SK-N-SH treated with all-trans-retinoic acid at 6 μM for 48 hours (cell line): ENCODE data around the gene SGTB.

Experiments
- ATAC-seq: fragments of 200-7000 bp; cut with Tn5 transposase; 3 replicates; pipeline ENCODE4 v1.9.1; 2020; ENCODE audit warnings: mild to moderate bottlenecking, moderate library complexity
- ARNTL ChIP-seq: fragments of 450-650 bp; formaldehyde crosslinking; IDR thresholded peaks from 2 replicates; pipeline ENCODE4 v1.5.0; 2020; ENCODE audit warnings: low read depth, mild to moderate bottlenecking, moderate library complexity, borderline replicate concordance
- BACH2 ChIP-seq: fragments of 250-450 bp; sonication (Bioruptor Pico); IDR thresholded peaks from 2 replicates; pipeline ENCODE4 v1.9.0; 2021; ENCODE audit warnings: mild to moderate bottlenecking, borderline replicate concordance
- CSDC2 ChIP-seq: fragments of 250-450 bp; sonication (Bioruptor Pico); IDR thresholded peaks from 2 replicates; pipeline ENCODE4 v1.5.0; 2020; ENCODE audit warnings: mild to moderate bottlenecking, moderate library complexity
- ESRRG ChIP-seq: fragments of 250-450 bp; sonication (Bioruptor Pico); IDR thresholded peaks from 2 replicates; pipeline ENCODE4 v1.6.1; 2021; ENCODE audit warnings: mild to moderate bottlenecking
- GLIS3 ChIP-seq: fragments of 250-450 bp; sonication (Bioruptor Pico); IDR thresholded peaks from 2 replicates; pipeline ENCODE4 v1.5.0; 2020; ENCODE audit warnings: mild to moderate bottlenecking, moderate library complexity
- ISL1 ChIP-seq: fragments of 250-450 bp; sonication (Bioruptor Pico); IDR thresholded peaks from 2 replicates; pipeline ENCODE4 v2.1.2; 2022; ENCODE audit warnings: mild to moderate bottlenecking, moderate library complexity
- OSR1 ChIP-seq: fragments of 250-450 bp; sonication (Bioruptor Pico); IDR thresholded peaks from 2 replicates; pipeline ENCODE4 v1.8.0; 2022; ENCODE audit warnings: moderate library complexity, mild to moderate bottlenecking, inconsistent platforms
- PPARA ChIP-seq: fragments of 250-450 bp; sonication (Bioruptor Pico); IDR thresholded peaks from 2 replicates; pipeline ENCODE4 v1.5.0; 2020; ENCODE audit warnings: mild to moderate bottlenecking, borderline replicate concordance
- RARB ChIP-seq: fragments of 250-450 bp; sonication (Bioruptor Pico); IDR thresholded peaks from 2 replicates; pipeline ENCODE4 v1.8.0; 2021; ENCODE audit warnings: mild to moderate bottlenecking, moderate library complexity
- SNAI2 ChIP-seq: fragments of 250-450 bp; sonication (Bioruptor Pico); IDR thresholded peaks from 2 replicates; pipeline ENCODE4 v1.5.0; 2020; ENCODE audit warnings: mild to moderate bottlenecking, moderate library complexity
- TCF4 ChIP-seq: fragments of 250-450 bp; sonication (Bioruptor Pico); IDR thresholded peaks from 2 replicates; pipeline ENCODE4 v1.8.0; 2021; ENCODE audit warnings: mild to moderate bottlenecking, moderate library complexity, borderline replicate concordance
- TOX ChIP-seq: fragments of 250-450 bp; sonication (Bioruptor Pico); IDR thresholded peaks from 2 replicates; pipeline ENCODE4 v1.8.0; 2021; ENCODE audit warnings: mild to moderate bottlenecking, moderate library complexity, borderline replicate concordance
- TSHZ2 ChIP-seq: fragments of 250-450 bp; sonication (Bioruptor Pico); IDR thresholded peaks from 2 replicates; pipeline ENCODE4 v1.5.0; 2020; ENCODE audit warnings: mild to moderate bottlenecking, moderate library complexity
- ZC3H10 ChIP-seq: fragments of 250-450 bp; sonication (Bioruptor Pico); IDR thresholded peaks from 2 replicates; pipeline ENCODE4 v1.5.1; 2021; ENCODE audit warnings: mild to moderate bottlenecking, moderate library complexity
- ZFP3 ChIP-seq: fragments of 250-450 bp; sonication (Bioruptor Pico); IDR thresholded peaks from 2 replicates; pipeline ENCODE4 v1.5.0; 2020; ENCODE audit warnings: mild to moderate bottlenecking, moderate library complexity
- ZNF565 ChIP-seq: fragments of 450-650 bp; formaldehyde crosslinking; conservative IDR thresholded peaks from 2 replicates; pipeline ENCODE4 v1.5.0; 2020; ENCODE audit warnings: low read depth, mild to moderate bottlenecking, moderate library complexity
- ZNF70 ChIP-seq: fragments of 450-650 bp; formaldehyde crosslinking; IDR thresholded peaks from 2 replicates; pipeline ENCODE4 v1.5.0; 2020; ENCODE audit warnings: mild to moderate bottlenecking, moderate library complexity
- ZNF8 ChIP-seq: fragments of 450-650 bp; formaldehyde crosslinking; IDR thresholded peaks from 2 replicates; pipeline ENCODE4 v1.5.0; 2020; ENCODE audit warnings: mild to moderate bottlenecking, moderate library complexity
- TF ChIP-seq, protein P1 (sequence below): fragments of 250-450 bp; sonication (Bioruptor Pico); IDR thresholded peaks from 2 replicates; pipeline ENCODE4 v1.8.0; 2020; ENCODE audit warnings: mild to moderate bottlenecking, moderate library complexity, borderline replicate concordance
- TF ChIP-seq, protein P2 (sequence below): fragments of 250-450 bp; sonication (Bioruptor Pico); IDR thresholded peaks from 2 replicates; pipeline ENCODE4 v1.5.1; 2020; ENCODE audit warnings: low read depth, mild to moderate bottlenecking, moderate library complexity
- TF ChIP-seq, protein P3 (sequence below): fragments of 250-450 bp; sonication (Bioruptor Pico); IDR thresholded peaks from 2 replicates; pipeline ENCODE4 v1.8.0; 2021; ENCODE audit warnings: low read depth, mild to moderate bottlenecking, moderate library complexity, borderline replicate concordance
- TF ChIP-seq, protein P4 (sequence below): fragments of 250-450 bp; sonication (Bioruptor Pico); IDR thresholded peaks from 2 replicates; pipeline ENCODE4 v1.5.1; 2021; ENCODE audit warnings: mild to moderate bottlenecking, moderate library complexity

The SGTB gene

GRCh38 chr5:65728218-65728617, 6.3 kb upstream of the SGTB start:
- ATAC-seq = no peak
- TF ChIP-seq TSHZ2 (CRISPR knock-in tag) (no peak), ZNF70 (CRISPR knock-in tag) (no peak), ESRRG (no peak), CSDC2 (CRISPR knock-in tag) (no peak), ISL1 (CRISPR knock-in tag) (no peak), OSR1 (no peak), RARB (CRISPR knock-in tag) (no peak), PPARA (CRISPR knock-in tag) (no peak), ZFP3 (CRISPR knock-in tag) (no peak), ZC3H10 (CRISPR knock-in tag) (no peak), TOX (CRISPR knock-in tag) (no peak)
- TF ChIP-seq, protein P1, sequence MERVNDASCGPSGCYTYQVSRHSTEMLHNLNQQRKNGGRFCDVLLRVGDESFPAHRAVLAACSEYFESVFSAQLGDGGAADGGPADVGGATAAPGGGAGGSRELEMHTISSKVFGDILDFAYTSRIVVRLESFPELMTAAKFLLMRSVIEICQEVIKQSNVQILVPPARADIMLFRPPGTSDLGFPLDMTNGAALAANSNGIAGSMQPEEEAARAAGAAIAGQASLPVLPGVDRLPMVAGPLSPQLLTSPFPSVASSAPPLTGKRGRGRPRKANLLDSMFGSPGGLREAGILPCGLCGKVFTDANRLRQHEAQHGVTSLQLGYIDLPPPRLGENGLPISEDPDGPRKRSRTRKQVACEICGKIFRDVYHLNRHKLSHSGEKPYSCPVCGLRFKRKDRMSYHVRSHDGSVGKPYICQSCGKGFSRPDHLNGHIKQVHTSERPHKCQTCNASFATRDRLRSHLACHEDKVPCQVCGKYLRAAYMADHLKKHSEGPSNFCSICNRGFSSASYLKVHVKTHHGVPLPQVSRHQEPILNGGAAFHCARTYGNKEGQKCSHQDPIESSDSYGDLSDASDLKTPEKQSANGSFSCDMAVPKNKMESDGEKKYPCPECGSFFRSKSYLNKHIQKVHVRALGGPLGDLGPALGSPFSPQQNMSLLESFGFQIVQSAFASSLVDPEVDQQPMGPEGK = no peak
- TF ChIP-seq, protein P2, sequence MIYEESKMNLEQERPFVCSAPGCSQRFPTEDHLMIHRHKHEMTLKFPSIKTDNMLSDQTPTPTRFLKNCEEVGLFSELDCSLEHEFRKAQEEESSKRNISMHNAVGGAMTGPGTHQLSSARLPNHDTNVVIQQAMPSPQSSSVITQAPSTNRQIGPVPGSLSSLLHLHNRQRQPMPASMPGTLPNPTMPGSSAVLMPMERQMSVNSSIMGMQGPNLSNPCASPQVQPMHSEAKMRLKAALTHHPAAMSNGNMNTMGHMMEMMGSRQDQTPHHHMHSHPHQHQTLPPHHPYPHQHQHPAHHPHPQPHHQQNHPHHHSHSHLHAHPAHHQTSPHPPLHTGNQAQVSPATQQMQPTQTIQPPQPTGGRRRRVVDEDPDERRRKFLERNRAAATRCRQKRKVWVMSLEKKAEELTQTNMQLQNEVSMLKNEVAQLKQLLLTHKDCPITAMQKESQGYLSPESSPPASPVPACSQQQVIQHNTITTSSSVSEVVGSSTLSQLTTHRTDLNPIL (CRISPR knock-in tag) = no peak
- TF ChIP-seq, protein P3, sequence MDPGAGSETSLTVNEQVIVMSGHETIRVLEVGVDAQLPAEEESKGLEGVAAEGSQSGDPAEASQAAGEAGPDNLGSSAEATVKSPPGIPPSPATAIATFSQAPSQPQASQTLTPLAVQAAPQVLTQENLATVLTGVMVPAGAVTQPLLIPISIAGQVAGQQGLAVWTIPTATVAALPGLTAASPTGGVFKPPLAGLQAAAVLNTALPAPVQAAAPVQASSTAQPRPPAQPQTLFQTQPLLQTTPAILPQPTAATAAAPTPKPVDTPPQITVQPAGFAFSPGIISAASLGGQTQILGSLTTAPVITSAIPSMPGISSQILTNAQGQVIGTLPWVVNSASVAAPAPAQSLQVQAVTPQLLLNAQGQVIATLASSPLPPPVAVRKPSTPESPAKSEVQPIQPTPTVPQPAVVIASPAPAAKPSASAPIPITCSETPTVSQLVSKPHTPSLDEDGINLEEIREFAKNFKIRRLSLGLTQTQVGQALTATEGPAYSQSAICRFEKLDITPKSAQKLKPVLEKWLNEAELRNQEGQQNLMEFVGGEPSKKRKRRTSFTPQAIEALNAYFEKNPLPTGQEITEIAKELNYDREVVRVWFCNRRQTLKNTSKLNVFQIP = no peak

DNA sequence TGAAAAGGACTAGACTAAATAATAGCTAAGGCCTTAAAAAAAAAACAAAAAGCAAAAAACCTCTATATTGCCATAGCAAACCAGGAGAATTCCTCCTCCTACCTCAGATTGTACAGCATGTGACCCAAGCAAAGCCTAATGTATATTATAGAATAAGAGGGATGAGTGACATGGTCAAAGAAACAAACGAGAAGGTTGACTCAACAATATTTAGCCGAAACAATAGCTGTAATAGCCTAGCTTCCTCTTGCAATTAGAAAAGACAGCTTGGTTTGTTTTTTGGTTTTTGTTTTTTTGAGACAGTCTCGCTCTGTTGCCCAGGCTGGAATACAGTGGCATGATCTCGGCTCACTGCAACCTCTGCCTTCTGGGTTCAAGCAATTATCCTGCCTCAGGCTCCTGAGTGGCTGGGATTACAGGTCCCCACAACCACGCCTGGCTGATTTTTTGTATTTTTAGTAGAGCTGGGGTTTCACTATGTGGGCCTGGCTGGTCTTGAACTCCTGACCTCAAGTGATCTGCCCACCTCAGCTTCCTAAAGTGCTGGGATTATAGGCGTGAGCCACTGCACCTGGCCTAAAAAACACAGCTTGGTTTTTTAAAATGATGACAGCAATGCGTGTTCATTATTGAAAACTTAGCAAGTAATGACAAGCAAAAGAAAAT, 5.7 kb upstream of the SGTB start:
- ATAC-seq = no peak
- TF ChIP-seq OSR1 (no peak), ZNF8 (no peak), ZNF565 (CRISPR knock-in tag) (no peak), ARNTL (CRISPR knock-in tag) (no peak), SNAI2 (no peak), ZNF70 (CRISPR knock-in tag) (no peak), ISL1 (CRISPR knock-in tag) (no peak), RARB (CRISPR knock-in tag) (no peak), TCF4 (CRISPR knock-in tag) (no peak), BACH2 (CRISPR knock-in tag) (no peak), PPARA (CRISPR knock-in tag) (no peak), CSDC2 (CRISPR knock-in tag) (no peak), ZFP3 (CRISPR knock-in tag) (no peak), ZC3H10 (CRISPR knock-in tag) (no peak), GLIS3 (CRISPR knock-in tag) (no peak)
- TF ChIP-seq, protein P3 = no peak
- TF ChIP-seq, protein P1 = no peak
- TF ChIP-seq, protein P4, sequence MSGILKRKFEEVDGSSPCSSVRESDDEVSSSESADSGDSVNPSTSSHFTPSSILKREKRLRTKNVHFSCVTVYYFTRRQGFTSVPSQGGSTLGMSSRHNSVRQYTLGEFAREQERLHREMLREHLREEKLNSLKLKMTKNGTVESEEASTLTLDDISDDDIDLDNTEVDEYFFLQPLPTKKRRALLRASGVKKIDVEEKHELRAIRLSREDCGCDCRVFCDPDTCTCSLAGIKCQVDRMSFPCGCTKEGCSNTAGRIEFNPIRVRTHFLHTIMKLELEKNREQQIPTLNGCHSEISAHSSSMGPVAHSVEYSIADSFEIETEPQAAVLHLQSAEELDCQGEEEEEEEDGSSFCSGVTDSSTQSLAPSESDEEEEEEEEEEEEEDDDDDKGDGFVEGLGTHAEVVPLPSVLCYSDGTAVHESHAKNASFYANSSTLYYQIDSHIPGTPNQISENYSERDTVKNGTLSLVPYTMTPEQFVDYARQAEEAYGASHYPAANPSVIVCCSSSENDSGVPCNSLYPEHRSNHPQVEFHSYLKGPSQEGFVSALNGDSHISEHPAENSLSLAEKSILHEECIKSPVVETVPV (CRISPR knock-in tag) = no peak
- TF ChIP-seq, protein P2 (CRISPR knock-in tag) = no peak
